Measurements from ENCODE around the gene TMBIM6. TPM values are rescaled to one million over a fixed set of nuclear protein-coding genes. Genes with fewer than 3 reads are reported as not detected.
A peak's percentile ranks its signal among the peaks of the same experiment; 100 is the strongest.
"Not testable (repeated sequence)": the region's sequence is repeated elsewhere in the genome, so short reads cannot be mapped to it uniquely, and the experiment has no call there.

TMBIM6 gene
- total RNA-seq, 1 donor from 2014 or later = 256 TPM

DNA sequence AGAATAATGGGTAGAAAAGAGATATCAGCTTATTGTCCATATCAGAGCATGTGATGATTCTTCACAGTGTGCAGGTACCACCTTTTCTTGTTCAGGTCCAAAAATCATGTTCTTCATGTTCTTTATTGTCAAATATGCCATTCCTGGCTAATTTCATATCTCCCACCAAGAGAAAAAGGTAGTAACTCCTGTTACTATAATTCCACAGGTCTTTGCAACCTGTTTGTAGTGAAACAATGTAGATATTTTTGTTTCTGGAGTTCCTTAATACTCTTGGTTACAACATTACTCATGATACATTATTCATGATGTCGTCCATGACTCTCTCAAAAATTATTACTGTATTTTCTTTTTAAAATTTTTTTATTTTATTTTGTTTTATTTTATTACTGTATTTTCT is 11.3 kb upstream of the TMBIM6 start:
- DNase-seq = no peak

DNA sequence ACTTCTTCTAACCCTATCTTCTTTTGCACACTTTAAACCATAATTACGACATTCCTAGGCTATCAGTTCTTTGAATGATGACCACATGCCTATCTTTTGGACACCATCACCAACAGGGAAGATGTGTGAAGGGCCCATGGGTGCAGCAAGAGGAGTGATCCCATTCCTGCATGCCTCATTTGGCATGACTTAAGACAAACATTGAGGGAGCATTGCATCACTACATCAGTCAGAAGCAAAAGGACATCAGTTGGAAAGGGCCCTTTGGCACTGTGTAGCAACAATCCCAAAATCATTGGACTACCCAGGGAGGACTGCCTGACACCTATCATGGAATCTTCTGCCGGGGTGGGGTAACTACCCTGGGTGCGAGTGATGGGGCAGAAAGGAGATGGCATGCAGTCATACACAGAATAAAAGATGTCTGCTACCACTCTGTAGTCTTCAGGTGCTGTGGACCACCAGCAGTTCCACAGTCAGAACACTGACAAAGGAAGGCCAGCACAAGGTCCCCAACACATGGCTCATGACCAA is 10.7 kb upstream of the TMBIM6 start:
- DNase-seq = no peak

DNA sequence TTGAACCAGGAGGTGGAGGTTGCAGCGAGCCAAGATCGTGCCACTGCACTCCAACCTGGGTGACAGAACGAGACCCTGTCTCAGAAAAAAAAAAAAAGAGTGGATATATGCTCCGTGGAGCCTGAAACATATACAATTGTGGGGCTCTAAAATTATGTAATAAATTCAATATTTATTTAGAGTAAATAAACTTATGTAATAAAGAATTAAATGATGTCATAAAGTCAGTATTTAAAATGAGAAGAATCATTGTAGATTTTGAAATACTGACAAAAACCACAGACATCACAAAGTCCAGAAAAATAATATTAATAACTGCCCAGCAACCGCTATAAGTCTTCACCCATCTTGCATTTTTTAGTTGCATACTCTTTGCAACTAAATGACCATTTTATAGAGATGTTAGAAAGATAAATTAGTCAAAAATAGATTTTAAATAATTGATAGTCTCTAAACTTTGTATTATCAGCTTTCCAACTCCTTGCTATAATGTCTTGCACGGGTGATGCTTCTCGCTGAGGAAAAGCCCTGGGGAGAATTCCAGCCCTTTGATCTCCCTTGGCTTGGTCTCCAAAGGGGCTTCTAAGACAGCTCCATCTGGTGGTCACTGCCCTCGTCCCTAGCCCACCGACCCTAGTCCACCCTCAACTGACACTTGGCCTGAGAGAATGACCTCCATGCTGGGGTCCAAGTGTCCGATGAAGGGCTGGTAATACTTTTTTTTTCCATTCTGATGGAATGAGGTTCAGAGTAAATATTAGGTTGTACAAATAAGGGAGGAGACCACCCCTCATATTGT is 7.9 kb upstream of the TMBIM6 start:
- DNase-seq = no peak

DNA sequence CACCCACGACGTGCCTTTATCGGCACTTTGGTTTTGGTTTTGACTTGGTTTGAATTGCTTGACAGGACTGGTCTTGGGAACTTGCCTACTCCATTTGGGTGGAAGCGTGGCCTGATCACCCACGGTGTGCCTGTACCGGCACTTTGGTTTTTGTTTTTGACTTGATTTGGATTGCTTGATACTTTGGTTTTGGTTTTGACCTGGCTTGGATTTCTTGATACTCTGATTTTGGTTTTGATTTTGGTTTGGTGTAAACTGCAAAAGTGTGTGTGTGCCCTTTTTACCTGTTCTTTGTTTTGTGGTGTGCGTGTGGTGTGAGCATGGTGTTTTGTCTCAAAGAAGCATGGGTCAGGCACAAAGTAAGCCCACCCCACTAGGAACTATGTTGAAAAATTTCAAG is 6.5 kb upstream of the TMBIM6 start:
- DNase-seq = not testable (repeated sequence)

DNA sequence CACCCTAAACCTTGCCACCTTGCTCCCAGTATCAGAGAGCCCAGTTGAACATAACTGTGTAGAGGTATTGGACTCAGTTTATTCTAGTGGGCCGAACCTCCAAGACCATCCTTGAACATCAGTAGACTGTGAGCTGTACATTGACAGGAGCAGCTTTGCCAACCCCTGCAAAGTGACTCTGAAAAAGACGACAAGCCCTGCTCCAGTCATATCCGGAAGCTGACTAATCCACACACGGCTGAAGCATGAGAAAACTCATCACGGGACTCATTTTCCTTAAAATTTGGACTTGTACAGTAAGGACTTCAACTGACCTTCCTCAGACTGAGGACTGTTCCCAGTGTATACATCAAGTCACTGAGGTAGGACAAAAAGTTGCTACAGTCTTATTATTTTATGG is 2.6 kb upstream of the TMBIM6 start:
- not testable (repeated sequence) for DNase-seq

DNA sequence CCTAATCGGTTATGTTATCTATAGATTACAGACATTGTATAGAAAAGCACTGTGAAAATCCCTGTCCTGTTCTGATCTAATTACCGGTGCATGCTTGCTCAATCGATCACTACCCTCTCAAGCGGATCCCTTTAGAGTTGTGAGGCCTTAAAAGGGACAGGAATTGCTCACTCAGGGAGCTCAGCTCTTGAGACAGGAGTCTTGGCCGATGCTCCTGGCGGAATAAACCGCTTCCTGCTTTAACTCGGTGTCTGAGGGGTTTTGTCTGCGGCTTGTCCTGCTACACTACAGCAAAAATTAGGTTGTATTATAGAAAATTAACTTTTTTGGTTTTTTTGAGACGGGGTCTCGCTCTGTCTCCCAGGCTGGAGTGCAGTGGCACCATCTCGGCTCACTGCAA is 1.1 kb upstream of the TMBIM6 start:
- DNase-seq = not testable (repeated sequence)

DNA sequence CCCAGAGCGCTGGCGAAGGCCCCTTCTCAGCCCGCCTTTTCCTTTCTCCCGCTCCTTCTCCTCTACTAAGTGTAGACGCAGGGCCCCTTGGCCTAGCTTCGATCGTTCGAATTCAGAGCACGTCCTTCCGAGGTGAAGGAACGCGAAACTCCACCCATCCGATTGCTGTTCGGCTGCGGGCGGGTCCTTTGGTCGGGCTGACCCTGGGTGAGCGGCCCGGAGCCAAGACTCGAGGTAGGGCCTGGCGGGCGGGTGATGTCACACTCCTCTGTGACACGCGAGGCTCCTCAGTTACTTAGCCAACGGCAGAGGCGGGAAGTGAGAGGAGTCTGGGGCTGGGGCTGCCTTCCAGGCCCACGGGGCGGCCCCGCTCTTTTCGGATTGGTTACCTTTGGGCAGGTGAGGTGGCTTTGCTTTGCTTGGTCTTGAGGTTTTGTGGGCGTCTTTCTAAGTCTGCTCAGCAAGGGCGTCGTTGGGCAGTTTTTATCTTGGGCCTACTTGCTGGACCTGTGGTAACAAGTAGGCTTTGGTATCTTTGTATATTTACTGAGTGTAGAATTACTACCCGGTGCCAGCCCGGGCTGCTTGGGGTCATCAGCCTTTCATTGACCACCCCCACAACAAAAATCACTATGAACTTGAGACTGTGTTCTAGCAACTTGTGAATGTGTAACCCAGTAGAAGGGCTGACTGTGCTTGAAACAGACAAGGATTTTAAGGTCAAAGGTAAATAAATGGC is 694 bp downstream of the TMBIM6 start:
- peak; percentile 69 for DNase-seq

DNA sequence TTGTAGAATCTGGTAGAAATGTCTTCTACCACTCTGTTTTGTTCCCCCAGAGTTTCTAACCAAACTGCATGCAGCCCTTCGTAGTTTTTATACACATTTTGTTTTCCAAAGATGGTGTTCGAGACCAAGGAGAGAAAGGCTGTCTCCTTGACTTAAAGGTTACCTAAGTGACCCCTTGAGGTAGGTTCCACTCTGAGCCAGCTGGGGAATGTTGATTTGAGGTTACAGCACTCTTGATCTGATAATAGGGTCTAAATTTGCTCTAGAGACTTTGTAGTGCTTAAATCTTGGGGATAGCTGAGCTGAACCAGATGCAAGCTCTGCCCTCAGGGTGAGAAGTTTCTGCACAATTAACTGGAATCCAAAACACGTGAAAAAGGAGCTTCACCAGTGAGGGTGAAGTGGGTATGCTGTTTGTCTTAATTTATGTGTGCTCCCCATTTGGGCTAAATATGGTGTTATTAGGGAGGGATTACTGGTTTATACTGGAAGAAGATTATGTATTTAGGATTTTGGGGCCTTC is 3.1 kb downstream of the TMBIM6 start:
- DNase-seq = no peak

DNA sequence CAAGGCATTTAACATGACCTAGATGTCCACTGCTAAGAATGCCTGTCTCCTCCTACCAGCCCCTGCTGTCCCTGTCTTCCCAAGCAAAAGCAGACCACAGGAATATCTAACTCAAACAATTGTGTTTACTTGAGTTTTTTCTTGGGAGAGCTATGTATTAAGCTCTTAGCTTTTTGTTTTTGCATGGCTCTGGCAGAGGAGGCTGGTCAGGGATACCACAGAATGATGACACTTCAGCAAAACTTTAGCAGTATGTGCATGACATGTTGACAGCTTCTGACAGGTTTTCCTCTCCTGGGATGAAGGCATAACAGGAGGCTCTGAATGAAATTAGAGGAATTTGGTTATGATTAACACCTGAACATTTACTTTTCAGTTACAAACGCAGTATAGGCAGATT is 6.9 kb downstream of the TMBIM6 start:
- DNase-seq = no peak

DNA sequence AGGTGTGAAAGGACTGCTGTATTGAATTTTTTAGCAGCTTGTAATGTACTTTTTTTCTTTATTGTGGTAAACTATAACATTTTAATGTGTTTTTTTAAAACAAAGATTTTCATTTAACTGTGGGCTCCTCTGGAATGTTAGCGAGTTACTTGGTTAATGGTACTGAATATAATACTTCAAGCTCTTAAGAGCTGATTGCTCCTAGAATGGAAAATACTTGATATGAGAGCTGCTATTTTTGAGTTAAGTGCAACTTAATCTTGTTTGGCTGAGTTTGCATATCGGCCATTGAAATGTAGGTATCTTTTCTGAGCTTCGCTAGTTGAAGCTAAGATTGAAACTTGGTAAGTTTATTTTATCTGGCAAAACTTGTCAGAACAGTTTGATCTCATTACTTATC is 7.4 kb downstream of the TMBIM6 start:
- no peak for DNase-seq

DNA sequence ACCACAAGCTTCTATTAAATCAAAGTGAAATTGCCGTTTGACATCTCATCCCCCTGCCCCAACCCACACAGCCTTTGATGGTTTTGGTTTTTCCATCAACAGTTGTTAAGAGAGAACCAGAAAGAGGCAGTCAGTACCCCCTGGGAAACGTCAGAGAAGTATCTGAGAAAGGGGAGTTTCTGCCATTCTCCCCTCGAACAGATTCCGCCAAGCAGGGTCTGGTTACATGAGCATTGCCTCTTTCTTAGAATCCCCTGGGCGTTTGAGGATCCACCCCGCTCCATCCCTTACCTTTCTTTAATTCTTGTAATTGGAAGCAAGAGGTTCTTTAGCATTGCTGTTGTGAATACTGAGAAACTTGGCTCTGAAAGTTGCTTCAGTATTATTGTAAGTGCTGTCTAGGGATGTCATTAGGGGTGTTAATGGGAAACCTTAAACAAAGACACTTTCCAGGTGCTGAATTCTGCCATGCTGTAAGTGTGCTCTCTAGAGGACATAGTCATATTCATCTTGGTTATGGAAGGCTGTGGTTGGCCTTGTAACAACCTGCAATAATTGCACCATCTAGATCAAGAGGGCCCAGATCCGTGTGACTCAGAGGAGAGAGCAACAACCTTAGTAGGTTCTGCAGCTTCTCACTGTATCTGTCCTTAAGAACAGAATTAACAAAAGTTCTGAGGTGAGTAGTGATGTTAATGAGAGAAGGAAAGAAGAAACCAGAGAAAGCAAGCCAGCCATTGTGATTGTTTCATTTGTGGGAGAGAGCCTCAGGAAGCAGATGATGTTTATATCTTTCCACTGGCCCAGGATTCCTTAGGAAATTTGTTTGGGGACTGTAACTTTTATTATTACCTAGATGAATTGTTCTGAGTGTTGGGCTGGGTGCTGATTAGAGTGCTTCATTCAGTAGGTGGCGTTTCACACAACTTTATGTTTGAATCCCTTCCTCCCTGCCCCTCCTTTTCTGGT is 9.0 kb downstream of the TMBIM6 start:
- no peak for DNase-seq

DNA sequence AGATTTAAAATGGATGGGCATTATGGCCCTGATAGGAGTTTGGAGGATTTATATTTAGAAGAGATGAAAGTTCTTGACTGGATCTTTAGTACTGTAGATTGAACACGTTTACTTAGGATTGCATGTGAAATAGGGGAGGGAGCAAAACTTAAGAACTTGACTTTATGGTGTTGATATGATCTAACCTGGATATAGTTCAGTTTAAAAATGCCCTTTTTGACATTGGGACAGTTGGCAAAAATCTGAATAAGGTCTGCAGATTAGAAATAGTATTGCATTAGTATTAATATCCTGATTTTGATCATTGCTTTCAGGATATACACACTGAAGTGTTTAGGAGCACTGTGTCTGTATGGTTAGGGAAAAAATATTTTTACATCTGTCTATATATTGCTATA is 9.6 kb downstream of the TMBIM6 start:
- DNase-seq = no peak

DNA sequence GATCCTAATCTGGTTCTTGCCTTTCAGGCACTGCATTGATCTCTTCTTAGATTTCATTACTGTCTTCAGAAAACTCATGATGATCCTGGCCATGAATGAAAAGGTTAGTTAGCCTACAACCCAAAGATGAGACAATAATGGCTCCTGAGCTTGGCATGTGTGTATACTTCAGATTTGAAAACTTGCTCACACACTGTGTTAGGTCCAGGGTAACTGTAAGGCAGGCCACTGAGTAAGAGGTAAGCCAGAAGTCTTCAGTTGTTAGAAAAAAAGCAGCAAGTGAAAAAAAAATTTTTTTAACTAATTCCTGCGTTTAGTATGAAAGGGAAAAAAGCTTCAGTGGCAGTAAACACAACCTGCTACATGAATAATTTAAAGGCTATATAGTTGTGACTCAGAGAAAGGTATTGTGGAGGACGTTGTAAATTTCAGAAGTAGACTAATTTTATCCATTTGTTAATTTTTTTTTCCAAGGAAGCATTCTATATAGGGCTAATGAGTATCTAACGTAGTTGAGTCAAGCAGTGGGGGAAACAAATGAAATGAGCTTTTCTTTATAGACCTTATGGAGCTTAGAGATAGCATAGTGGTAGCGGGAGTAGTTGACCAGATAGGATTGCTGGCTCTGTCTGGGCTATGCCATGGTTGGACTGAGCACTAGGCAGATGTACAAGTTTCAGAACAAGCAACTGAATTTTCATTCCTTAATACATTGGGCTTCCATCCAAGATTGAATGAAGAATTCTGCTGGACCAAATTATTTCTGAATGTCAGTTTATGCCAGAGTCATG is 20.5 kb downstream of the TMBIM6 start:
- DNase-seq = no peak

DNA sequence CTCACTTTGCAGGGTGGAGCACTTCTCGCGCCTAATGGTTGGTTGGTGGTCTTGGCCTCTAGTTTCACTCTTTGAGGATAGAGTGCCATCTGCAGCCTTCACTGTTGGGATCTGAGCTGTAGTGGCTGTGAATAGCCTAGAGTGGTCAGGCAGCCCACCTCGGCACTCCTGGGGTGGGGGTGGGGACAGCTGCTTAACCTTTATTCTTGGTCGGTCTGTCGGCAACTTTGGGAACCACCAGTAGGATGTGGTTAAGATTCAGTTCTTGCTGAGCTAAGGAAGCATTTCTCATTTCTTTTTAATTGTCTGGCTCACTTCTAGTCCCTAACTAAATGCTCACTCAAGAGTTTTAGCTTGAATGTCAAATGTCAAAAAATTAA is 21.1 kb downstream of the TMBIM6 start:
- no peak for DNase-seq

DNA sequence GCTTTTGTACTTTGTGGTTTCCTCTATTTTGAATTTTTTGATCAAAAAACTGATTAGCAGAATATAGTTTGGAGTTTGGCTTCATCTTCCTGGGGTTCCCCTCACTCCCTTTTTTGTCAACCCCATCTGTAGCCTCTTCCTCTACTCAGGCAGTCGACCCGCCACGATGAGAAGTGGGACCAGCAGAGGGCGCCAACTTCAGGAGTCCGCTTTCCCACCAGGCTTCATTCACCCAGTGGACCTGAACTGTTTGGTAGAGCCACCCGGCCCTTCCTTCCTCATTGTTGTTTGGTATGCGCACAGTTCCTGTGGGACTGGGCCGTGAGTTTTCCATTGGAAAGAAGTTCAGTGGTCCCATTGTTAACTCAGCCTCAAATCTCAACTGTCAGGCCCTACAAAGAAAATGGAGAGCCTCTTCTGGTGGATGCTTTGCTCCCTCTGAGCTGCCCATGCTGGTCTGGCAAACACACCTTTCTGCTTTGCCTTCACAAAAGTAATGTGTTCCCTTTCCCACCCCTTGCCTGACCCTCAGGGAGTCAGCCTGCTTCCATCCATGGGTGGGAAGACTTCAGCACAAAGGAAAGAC is 21.7 kb downstream of the TMBIM6 start:
- no peak for DNase-seq

DNA sequence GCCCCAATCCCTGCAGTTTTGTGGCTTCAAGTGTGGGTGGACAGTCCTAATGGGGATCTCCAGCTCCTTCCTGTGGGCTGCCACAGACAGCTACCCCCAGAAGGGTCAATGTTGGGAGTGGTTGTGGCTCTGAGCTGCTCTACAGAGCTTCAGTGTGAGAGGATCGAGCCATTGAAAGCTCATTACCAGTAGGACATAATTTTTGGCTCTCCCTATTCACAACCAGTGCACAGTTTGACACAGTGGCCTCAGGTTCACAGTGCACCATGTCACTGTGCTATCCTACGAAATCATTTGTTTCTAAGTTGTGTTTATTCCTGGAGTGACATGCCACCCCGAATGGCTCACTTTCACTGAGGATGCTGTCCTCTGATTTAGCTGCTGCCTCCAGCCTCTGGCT is 22.8 kb downstream of the TMBIM6 start:
- no peak for DNase-seq

DNA sequence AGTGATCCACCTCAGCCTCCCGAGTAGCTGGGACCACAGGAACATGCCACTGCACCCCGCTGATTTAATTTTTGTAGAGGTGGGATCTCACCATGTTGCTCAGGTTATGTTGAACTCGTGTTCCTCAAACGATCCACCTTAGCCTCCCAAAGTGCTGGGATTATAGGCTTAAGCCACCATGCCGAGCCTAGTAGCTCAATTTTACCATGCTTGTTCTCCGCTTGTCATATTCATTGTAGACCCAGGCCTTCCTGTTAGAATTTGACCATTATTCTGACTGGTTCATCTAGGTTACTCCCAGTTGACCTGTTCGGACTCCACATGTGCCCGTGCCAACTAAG is 24.7 kb downstream of the TMBIM6 start:
- DNase-seq = no peak

DNA sequence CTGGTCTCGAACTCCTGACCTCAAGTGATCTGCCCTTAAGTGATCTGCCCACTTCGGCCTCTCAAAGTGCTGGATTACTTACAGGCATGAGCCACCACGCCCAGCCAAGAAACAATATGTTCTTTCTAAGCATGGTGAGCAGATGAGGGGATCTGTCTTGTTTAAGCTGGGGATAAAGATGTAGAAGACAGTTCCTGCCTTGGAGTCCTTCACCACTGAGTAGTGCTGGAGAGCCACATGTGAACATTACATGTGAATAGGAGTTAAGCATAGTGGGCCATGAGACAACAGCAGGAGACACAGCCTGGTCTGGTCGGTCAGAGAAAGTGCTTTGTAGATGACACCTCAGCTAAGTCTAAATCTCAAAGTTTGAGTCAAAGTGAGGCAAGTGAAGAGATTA is 26.0 kb downstream of the TMBIM6 start:
- DNase-seq = no peak

DNA sequence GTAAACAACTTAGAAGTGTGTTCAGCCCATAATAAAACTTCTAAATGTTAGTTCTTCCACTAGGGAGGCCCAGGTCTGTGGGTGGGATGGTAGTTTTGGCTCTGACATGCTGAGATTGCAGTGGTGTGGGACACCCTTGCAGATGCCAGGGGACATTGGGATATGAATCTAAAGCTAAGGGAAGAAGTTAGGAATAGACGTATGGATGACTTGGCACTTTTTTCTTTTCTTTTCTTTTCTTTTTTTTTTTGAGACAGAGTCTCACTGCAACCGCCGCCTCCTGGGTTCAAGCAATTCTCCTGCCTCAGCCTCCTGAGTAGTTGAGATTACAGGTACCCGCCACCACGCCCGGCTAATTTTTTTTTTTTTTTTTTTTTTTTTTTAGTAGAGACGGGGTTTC is 31.7 kb downstream of the TMBIM6 start:
- not testable (repeated sequence) for DNase-seq

DNA sequence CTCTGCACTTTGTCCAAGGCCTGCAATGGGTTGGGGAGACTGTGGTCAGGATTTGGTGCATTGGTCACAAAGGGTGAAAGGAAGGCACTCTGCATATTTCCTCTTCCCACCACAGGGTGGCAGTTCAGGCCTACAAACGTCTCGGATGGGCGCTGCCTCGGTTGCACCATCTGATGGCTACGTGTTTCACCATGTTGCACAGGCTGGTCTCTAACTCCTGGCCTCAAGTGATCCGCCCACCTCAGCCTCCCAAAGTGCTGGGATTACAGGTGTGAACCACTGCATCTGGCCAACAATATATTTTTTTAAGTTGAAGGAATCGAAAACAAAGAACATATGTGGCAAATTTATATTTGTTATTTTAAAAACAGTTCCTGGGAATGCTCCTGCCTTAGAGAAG is 35.1 kb downstream of the TMBIM6 start:
- DNase-seq = peak; percentile 28

DNA sequence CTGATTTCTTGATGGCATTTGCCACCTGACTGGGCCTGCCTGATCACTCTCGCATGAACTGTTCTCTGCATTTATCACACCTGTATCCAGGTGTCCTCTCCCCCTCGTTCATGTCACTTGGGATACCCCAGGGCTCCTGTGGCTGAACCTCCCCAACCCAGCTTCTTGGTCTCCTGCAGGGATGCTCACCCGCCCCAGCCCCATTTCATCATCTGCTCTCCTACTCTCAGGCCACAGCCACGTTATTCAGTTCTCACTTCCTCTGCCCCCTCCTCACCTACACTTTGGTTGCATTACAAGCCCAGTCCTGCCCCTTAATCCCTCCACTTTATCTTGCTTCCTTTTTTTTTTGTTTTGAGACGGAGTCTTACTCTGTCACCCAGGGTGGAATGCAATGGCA is 35.5 kb downstream of the TMBIM6 start:
- no peak for DNase-seq
